Caco-2 (cell line): ENCODE measurements around the gene ARHGEF2. TPM values are rescaled to one million over a fixed set of nuclear protein-coding genes. Genes with fewer than 3 reads are reported as not detected.

Source experiments
- BruUV-seq: library from RNA; stranded (reverse); fragments of 400-500 nt; replicated peaks from 2 replicates; lab custom pipeline; 2021; lab: Mats Ljungman, UMichigan
- CTCF ChIA-PET: fragments of 300-600 bp; sonication (Branson Sonifier 250); formaldehyde crosslinking; loops from one replicate; lab custom pipeline; 2022; ENCODE audit warnings: antibody characterized with exemption; lab: Charles Lee
- POLR2A ChIA-PET: fragments of 300-600 bp; sonication (Branson Sonifier 250); formaldehyde crosslinking; loops from one replicate; lab custom pipeline; 2022; ENCODE audit warnings: antibody characterized with exemption; lab: Charles Lee
- DNase-seq, 2 experiments: peaks; one replicate each; pipeline versions ENCODE4 v3.0.0 to v3.0.0-alpha.2; 2020 to 2022
- H3K27me3 ChIP-seq: replicated peaks from 2 replicates; pipeline ENCODE4 v1.6.0; 2011; ENCODE audit warnings: low read length; ENCODE audit not compliant: control insufficient read depth, insufficient read depth
- H3K36me3 ChIP-seq: 2 replicates; pipeline ENCODE4 v1.5.1; 2011; ENCODE audit warnings: low read length; ENCODE audit not compliant: control insufficient read depth, insufficient read depth
- H3K4me1 ChIP-seq: fragments of 250-450 bp; sonication (Bioruptor Pico); 2 replicates; pipeline ENCODE4 v1.5.1; 2020; ENCODE audit warnings: mild to moderate bottlenecking
- H3K4me3 ChIP-seq: 2 replicates; pipeline ENCODE4 v1.5.1; 2011; ENCODE audit warnings: low read depth, mild to moderate bottlenecking, control low read depth, low read length
- H3K9me3 ChIP-seq: fragments of 250-450 bp; sonication (Bioruptor Pico); 2 replicates; pipeline ENCODE4 v1.5.1; 2020; ENCODE audit warnings: mild to moderate bottlenecking, moderate library complexity
- H3K27ac Mint-ChIP-seq: one replicate; pipeline ENCODE4 v1.8.0; 2022; ENCODE audit warnings: mixed read lengths; ENCODE audit not compliant: unreplicated experiment
- H3K27me3 Mint-ChIP-seq: one replicate; pipeline ENCODE4 v1.8.0; 2022; ENCODE audit warnings: mixed read lengths; ENCODE audit not compliant: insufficient read depth, unreplicated experiment
- H3K36me3 Mint-ChIP-seq: one replicate; pipeline ENCODE4 v1.8.0; 2022; ENCODE audit warnings: mild to moderate bottlenecking, mixed read lengths; ENCODE audit not compliant: insufficient read depth, unreplicated experiment
- H3K4me1 Mint-ChIP-seq: one replicate; pipeline ENCODE4 v1.8.0; 2022; ENCODE audit warnings: low read depth, mixed read lengths; ENCODE audit not compliant: unreplicated experiment
- H3K4me3 Mint-ChIP-seq: one replicate; pipeline ENCODE4 v1.8.0; 2022; ENCODE audit warnings: mild to moderate bottlenecking, moderate library complexity, mixed read lengths; ENCODE audit not compliant: unreplicated experiment
- H3K9me3 Mint-ChIP-seq: one replicate; pipeline ENCODE4 v1.8.0; 2022; ENCODE audit warnings: mixed read lengths; ENCODE audit not compliant: unreplicated experiment
- CTCF ChIP-seq, 2 experiments: fragments of 200-600 bp in 1 of 2; IDR thresholded peaks; 1 replicate in 1 of 2; 2 replicates in 1 of 2; pipeline versions ENCODE4 v1.5.1 to v1.8.0; 2011 to 2022; ENCODE audit warnings: antibody characterized with exemption in 1 of 2, control low read depth in 1 of 2, inconsistent platforms in 1 of 2, low read depth in 1 of 2, low read length in 1 of 2, mild to moderate bottlenecking in 1 of 2, moderate library complexity in 1 of 2; ENCODE audit not compliant: insufficient read depth in 1 of 2, severe bottlenecking in 1 of 2, unreplicated experiment in 1 of 2
- intact Hi-C: fragments of 100-400 bp; cut with micrococcal nuclease; formaldehyde crosslinking; loops from one replicate; pipeline ENCODE4 v1.10.0; 2022; ENCODE audit not compliant: unreplicated experiment
- total RNA-seq: library from RNA; stranded (reverse); gene quantifications from 2 replicates; pipeline ENCODE4 v1.2.3, GENCODE V29; 2022

ARHGEF2 gene
- total RNA-seq, 1 experiment from 2014 or later, result 60.3 TPM

GRCh38 chr1:155919801-155920200 is 58.5 kb downstream of the ARHGEF2 start:
- no peak overlapping the region for H3K27ac Mint-ChIP-seq
- Histone ChIP-seq H3K4me1 (no peaks in the 10 kb centered on the region), H3K27me3 (no peaks in the 10 kb centered on the region), H3K36me3 (peaks cover 7% of the 10 kb centered on the region), H3K4me3 (no peak overlapping the region), H3K9me3 (no peaks in the 10 kb centered on the region)
- no peak for DNase-seq
- H3K4me1 Mint-ChIP-seq, result peaks cover 3% of the 10 kb centered on the region
- no peak for TF ChIP-seq CTCF (IDR thresholded peaks at IDR 0.05; ENCODE audit: insufficient read depth in 1 of 2, low read depth in 1 of 2, low read length in 1 of 2, severe bottlenecking in 1 of 2, unreplicated experiment in 1 of 2)
- H3K36me3 Mint-ChIP-seq, result no peaks in the 10 kb centered on the region
- ChIA-PET POLR2A (no interaction called here), CTCF (no interaction called here)
- BruUV-seq, result no TSS peak
- intact Hi-C loops, result loop anchor here (10.0 kb wide), 1 partner anchor 65 kb away; the partner anchor contains the start of genes GON4L and SYT11
- no peaks in the 10 kb centered on the region for H3K9me3 Mint-ChIP-seq
- no peaks in the 10 kb centered on the region for H3K27me3 Mint-ChIP-seq
- H3K4me3 Mint-ChIP-seq, result no peak overlapping the region

DNA sequence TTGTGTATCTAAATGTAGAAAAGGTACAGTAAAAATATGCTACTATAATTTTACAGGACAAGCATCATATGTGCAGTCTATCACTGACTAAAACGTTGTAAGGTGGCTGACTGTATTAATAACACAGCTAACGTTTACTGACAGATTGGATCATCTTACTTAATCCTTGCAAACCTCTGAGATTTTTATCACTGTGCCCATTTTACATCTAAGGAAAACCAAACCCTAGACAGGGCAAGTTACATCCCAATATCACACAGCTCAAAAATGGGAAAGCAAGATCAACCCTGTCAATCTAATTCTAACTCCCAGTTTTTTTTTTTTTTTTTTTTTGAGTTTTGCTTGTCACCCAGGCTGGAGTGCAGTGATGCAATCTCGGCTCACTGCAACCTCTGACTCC is 59.7 kb downstream of the ARHGEF2 start:
- H3K4me1 ChIP-seq, result no peaks in the 10 kb centered on the region
- no peak overlapping the region for H3K27ac Mint-ChIP-seq
- H3K9me3 ChIP-seq, result no peaks in the 10 kb centered on the region
- no peak for DNase-seq
- peaks cover 4% of the 10 kb centered on the region for H3K4me1 Mint-ChIP-seq
- ChIA-PET CTCF (no interaction called here), POLR2A (interaction anchor here (0.6 kb wide), 1 partner anchor 24 kb away, joined by 3 read pairs; no protein-coding TSS in a partner anchor)
- no TSS peak for BruUV-seq
- no peak for TF ChIP-seq CTCF (IDR thresholded peaks at IDR 0.05; ENCODE audit: insufficient read depth in 1 of 2, low read depth in 1 of 2, low read length in 1 of 2, severe bottlenecking in 1 of 2, unreplicated experiment in 1 of 2)
- H3K27me3 Mint-ChIP-seq, result no peaks in the 10 kb centered on the region
- H3K4me3 ChIP-seq, result no peak overlapping the region
- no peaks in the 10 kb centered on the region for H3K27me3 ChIP-seq
- no peaks in the 10 kb centered on the region for H3K9me3 Mint-ChIP-seq
- no peaks in the 10 kb centered on the region for H3K36me3 Mint-ChIP-seq
- no peak overlapping the region for H3K4me3 Mint-ChIP-seq
- intact Hi-C loops, result loop anchor here (10.0 kb wide), 1 partner anchor 64 kb away; the partner anchor contains the start of genes GON4L and SYT11
- H3K36me3 ChIP-seq, result peaks cover 12% of the 10 kb centered on the region

- Histone ChIP-seq H3K27me3 (no peaks in the 10 kb centered on the region), H3K4me3 (no peak overlapping the region), H3K36me3 (peaks cover 9% of the 10 kb centered on the region), H3K9me3 (no peaks in the 10 kb centered on the region), H3K4me1 (0 out of 2 replicates have a peak, but pooled peaks cover 7% of the 10 kb centered on the region)
- H3K4me1 Mint-ChIP-seq, result peaks cover 15% of the 10 kb centered on the region
- DNase-seq, result no peak
- H3K27me3 Mint-ChIP-seq, result no peaks in the 10 kb centered on the region
- H3K36me3 Mint-ChIP-seq, result peaks cover 42% of the 10 kb centered on the region
- no TSS peak for BruUV-seq
- ChIA-PET CTCF (no interaction called here), POLR2A (no interaction called here)
- H3K4me3 Mint-ChIP-seq, result no peak overlapping the region
- no peaks in the 10 kb centered on the region for H3K9me3 Mint-ChIP-seq
- intact Hi-C loops, result loop anchor here (10.0 kb wide), 1 partner anchor 59 kb away; the partner anchor contains the start of genes GON4L and SYT11
- H3K27ac Mint-ChIP-seq, result no peak overlapping the region
- TF ChIP-seq CTCF (IDR thresholded peaks at IDR 0.05; ENCODE audit: insufficient read depth in 1 of 2, low read depth in 1 of 2, low read length in 1 of 2, severe bottlenecking in 1 of 2, unreplicated experiment in 1 of 2), result no peak
These were observed 64.2 kb downstream of the ARHGEF2 start for GRCh38 chr1:155913969-155914757.
